Stomach (tissue), 4 donors: Measurements from ENCODE around the gene PHLDB1.

Source experiments
- EP300 ChIP-seq: sonication (generic); formaldehyde crosslinking; IDR thresholded peaks from one replicate; pipeline ENCODE4 v1.6.1; 2017; ENCODE audit warnings: antibody characterized with exemption
- POLR2A ChIP-seq, 4 donors: fragments of 450-650 bp; IDR thresholded peaks; one replicate each; pipeline ENCODE4 v1.6.1; 2016; ENCODE audit warnings: antibody characterized with exemption in 4 of 4, control low read depth in 2 of 4, mild to moderate bottlenecking in 1 of 4, moderate library complexity in 1 of 4
- TF ChIP-seq, protein P1 (sequence below), 7 experiments: fragments of 450-650 bp in 4 of 7; fragments of 200-600 bp in 3 of 7; sonication (generic) in 3 of 7; IDR thresholded peaks; one replicate each; pipeline ENCODE4 v1.5.1; 2016 to 2019; ENCODE audit warnings: antibody characterized with exemption in 7 of 7, control low read depth in 2 of 7, mild to moderate bottlenecking in 1 of 7

DNA sequence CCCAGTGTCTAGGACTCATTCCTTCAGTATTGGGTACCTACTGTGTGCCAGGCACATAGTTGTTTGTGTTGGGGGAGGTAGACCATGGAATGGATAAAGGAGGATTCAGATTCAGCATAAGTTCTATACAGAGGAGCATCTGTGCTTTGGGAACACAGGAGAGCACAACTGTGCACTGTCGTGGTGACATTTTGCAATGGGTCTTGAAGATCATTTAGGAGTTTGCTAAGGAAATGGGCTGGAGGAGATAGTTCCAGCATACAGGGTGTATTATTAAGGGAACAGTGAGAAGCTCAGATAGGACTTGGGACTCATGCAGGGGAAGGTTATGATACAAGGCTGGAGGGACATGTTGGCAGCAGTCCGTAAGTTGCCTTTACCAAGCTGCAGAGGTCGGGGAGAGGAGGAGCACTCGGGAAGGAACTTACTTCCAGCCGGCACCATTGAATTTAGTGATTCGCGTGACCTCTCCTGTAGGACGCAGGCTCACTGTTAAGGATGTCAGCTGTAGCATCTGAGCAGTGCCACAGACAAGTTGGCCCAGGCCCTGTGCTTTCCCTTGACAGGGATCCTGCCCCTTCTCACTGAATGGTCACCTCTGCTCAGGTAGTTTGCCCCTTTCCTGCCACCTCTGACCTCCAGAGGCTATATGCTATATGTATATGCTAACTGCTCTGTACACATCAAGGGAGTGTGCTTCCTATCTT lies 46.4 kb downstream of the PHLDB1 start:
- TF ChIP-seq, protein P1, sequence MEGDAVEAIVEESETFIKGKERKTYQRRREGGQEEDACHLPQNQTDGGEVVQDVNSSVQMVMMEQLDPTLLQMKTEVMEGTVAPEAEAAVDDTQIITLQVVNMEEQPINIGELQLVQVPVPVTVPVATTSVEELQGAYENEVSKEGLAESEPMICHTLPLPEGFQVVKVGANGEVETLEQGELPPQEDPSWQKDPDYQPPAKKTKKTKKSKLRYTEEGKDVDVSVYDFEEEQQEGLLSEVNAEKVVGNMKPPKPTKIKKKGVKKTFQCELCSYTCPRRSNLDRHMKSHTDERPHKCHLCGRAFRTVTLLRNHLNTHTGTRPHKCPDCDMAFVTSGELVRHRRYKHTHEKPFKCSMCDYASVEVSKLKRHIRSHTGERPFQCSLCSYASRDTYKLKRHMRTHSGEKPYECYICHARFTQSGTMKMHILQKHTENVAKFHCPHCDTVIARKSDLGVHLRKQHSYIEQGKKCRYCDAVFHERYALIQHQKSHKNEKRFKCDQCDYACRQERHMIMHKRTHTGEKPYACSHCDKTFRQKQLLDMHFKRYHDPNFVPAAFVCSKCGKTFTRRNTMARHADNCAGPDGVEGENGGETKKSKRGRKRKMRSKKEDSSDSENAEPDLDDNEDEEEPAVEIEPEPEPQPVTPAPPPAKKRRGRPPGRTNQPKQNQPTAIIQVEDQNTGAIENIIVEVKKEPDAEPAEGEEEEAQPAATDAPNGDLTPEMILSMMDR (IDR thresholded peaks at IDR 0.05) = no peak
- TF ChIP-seq EP300 (no peak), POLR2A (IDR thresholded peaks at IDR 0.05) (no peak)
